Esophagus squamous epithelium (tissue), 5 donors: ENCODE data around the gene KRT4. TPM values are rescaled to one million over a fixed set of nuclear protein-coding genes. Genes with fewer than 3 reads are reported as not detected.
A peak's percentile ranks its signal among the peaks of the same experiment; 100 is the strongest.
"Not testable (repeated sequence)": the region's sequence is repeated elsewhere in the genome, so short reads cannot be mapped to it uniquely, and the experiment has no call there.

Experiments
- DNase-seq: peaks from one replicate; lab custom pipeline; 2025; lab: John Stamatoyannopoulos, UW
- H3K27ac ChIP-seq, 4 donors: fragments of 200-600 bp; sonication (generic); one replicate each; pipeline ENCODE4 v1.5.1; 2016 to 2019; ENCODE audit warnings: mild to moderate bottlenecking in 1 of 4
- H3K27me3 ChIP-seq, 4 donors: fragments of 200-600 bp; sonication (generic); 1 replicate in 3 of 4; 2 replicates in 1 of 4; pipeline versions ENCODE4 v1.5.1 to v1.6.0; 2017 to 2021; ENCODE audit warnings: antibody characterized with exemption in 1 of 4
- H3K36me3 ChIP-seq, 3 donors: fragments of 200-600 bp; sonication (generic); one replicate each; pipeline ENCODE4 v1.5.1; 2016 to 2019
- H3K4me1 ChIP-seq, 3 donors: fragments of 200-600 bp; sonication (generic); one replicate each; pipeline ENCODE4 v1.5.1; 2017 to 2019
- H3K4me3 ChIP-seq, 4 donors: fragments of 200-600 bp; sonication (generic); 1 replicate in 3 of 4; 2 replicates in 1 of 4; pipeline ENCODE4 v1.5.1; 2016 to 2019; ENCODE audit warnings: mild to moderate bottlenecking in 2 of 4, moderate library complexity in 1 of 4
- H3K9me3 ChIP-seq, 3 donors: fragments of 200-600 bp; sonication (generic); one replicate each; pipeline ENCODE4 v1.5.1; 2016 to 2019
- POLR2A ChIP-seq, 4 donors: fragments of 450-650 bp; IDR thresholded peaks; one replicate each; pipeline ENCODE4 v1.6.1; 2017; ENCODE audit warnings: antibody characterized with exemption in 4 of 4, mild to moderate bottlenecking in 4 of 4, moderate library complexity in 3 of 4
- WGBS, 2 donors: methylation state at CpG; one replicate each; pipeline ENCODE4 v1.1.5; 2018; 5-methylcytosine and 5-hydroxymethylcytosine counted together
- intact Hi-C: fragments of 100-400 bp; cut with DNase I; formaldehyde crosslinking; loops from one replicate; pipeline ENCODE4 v1.15.0; 2022
- total RNA-seq, 4 donors: library from RNA; depleted of rRNA; stranded (reverse); fragments of >200 nt; gene quantifications; one replicate each; pipeline ENCODE4 v1.1.0, GENCODE V29; 2016
- TF ChIP-seq, protein P1 (sequence below), 6 experiments: fragments of 450-650 bp in 4 of 6; fragments of 200-600 bp in 2 of 6; sonication (generic) in 2 of 6; IDR thresholded peaks; one replicate each; pipeline ENCODE4 v1.5.1; 2016 to 2019; ENCODE audit warnings: antibody characterized with exemption in 6 of 6, mild to moderate bottlenecking in 4 of 6, moderate library complexity in 4 of 6
- donor health status: DM: yes; HTN: yes; CAD: no.

The KRT4 gene
- total RNA-seq, 4 donors from 2014 or later, result 3,147 to 27,876 (median 8,563) TPM

DNA sequence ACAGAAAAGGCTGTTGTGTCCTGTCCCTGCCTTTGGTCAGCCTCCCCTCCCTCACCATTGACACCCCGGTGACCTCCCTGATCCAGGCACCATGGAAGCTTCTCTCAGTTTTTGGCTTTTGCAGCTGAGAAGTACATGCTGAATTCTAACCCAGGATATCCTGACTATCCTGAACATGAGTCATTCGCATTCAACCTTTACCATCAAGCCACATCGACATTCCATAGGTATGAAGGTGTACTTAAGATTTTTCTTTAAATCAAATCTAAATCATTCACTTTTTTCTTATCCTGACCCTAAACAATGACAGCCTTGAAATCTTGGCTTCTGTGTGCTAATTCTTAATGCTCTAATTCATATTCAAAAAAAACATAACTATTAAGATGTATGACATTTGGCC lies 43.6 kb upstream of the KRT4 start:
- Histone ChIP-seq H3K4me1 (peaks cover 17 to 64% (median 25%) of the 10 kb centered on the region in 3 donors), H3K27me3 (no peaks in the 10 kb centered on the region), H3K36me3 (no peaks in the 10 kb centered on the region), H3K4me3 (no peak overlapping the region), H3K27ac (peak overlapping the region in 3 of 4 donors; percentile 54 to 99 (median 89)), H3K9me3 (no peaks in the 10 kb centered on the region)
- TF ChIP-seq, protein P1, sequence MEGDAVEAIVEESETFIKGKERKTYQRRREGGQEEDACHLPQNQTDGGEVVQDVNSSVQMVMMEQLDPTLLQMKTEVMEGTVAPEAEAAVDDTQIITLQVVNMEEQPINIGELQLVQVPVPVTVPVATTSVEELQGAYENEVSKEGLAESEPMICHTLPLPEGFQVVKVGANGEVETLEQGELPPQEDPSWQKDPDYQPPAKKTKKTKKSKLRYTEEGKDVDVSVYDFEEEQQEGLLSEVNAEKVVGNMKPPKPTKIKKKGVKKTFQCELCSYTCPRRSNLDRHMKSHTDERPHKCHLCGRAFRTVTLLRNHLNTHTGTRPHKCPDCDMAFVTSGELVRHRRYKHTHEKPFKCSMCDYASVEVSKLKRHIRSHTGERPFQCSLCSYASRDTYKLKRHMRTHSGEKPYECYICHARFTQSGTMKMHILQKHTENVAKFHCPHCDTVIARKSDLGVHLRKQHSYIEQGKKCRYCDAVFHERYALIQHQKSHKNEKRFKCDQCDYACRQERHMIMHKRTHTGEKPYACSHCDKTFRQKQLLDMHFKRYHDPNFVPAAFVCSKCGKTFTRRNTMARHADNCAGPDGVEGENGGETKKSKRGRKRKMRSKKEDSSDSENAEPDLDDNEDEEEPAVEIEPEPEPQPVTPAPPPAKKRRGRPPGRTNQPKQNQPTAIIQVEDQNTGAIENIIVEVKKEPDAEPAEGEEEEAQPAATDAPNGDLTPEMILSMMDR (IDR thresholded peaks at IDR 0.05), result no peak
- no peak for TF ChIP-seq POLR2A (IDR thresholded peaks at IDR 0.05)
- intact Hi-C loops, result no loop called here
- WGBS, 2 donors, result 39 to 59% methylated on average over 3 of the region's 3 CpGs
- DNase-seq, result no peak

DNA sequence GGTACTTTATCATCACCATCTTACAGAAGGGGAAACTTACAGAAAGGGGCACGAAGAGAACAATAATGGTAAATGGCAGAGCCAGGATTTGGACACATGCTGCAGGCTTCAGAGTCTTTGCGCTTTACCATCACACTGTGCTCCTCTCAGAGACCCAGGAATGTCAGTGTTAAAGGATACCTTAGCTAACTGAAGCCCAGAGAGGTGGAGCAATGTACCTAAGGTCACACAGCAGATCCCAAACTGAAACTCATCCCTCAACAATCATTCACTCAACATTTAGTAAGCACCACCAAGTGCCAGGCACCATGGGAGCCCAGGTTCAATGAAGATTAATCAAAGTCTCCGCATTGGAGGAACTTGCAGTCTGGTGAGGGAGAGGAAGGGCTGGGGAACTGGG lies 42.9 kb upstream of the KRT4 start:
- intact Hi-C loops, result no loop called here

DNA sequence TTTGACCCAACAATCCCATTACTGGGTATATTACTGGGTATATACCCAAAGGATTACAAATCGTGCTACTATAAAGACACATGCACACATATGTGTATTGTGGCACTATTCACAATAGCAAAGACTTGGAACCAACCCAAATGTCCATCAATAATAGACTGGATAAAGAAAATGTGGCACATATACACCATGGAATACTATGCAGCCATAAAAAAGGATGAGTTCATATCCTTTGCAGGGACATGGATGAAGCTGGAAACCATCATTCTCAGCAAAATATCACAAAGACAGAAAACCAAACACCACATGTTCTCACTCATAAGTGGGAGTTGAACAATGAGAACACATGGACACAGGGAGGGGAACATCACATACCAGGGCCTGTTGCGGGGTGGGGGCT lies 42.2 kb upstream of the KRT4 start:
- H3K4me1 ChIP-seq, result peaks cover 17 to 56% (median 22%) of the 10 kb centered on the region in 3 donors
- H3K27me3 ChIP-seq, H3K9me3 ChIP-seq, intact Hi-C loops, H3K27ac ChIP-seq, DNase-seq, H3K36me3 ChIP-seq, H3K4me3 ChIP-seq: not testable (repeated sequence)
- 84 to 97% methylated on average over 2 of the region's 2 CpGs for WGBS, 2 donors

More for the DNA sequence above, 42.9 kb upstream of the KRT4 start:
- WGBS, 2 donors, result 88 to 90% methylated on average over 3 of the region's 3 CpGs
- TF ChIP-seq, protein P1 (IDR thresholded peaks at IDR 0.05), result no peak
- TF ChIP-seq POLR2A (IDR thresholded peaks at IDR 0.05), result no peak
- H3K27me3 ChIP-seq, result no peaks in the 10 kb centered on the region
- H3K27ac ChIP-seq, result peak overlapping the region in 2 of 4 donors; percentile 89 to 99
- H3K9me3 ChIP-seq, result no peaks in the 10 kb centered on the region
- peaks cover 17 to 63% (median 24%) of the 10 kb centered on the region in 3 donors for H3K4me1 ChIP-seq
- no peak for DNase-seq
- no peaks in the 10 kb centered on the region for H3K36me3 ChIP-seq
- H3K4me3 ChIP-seq, result no peak overlapping the region

DNA sequence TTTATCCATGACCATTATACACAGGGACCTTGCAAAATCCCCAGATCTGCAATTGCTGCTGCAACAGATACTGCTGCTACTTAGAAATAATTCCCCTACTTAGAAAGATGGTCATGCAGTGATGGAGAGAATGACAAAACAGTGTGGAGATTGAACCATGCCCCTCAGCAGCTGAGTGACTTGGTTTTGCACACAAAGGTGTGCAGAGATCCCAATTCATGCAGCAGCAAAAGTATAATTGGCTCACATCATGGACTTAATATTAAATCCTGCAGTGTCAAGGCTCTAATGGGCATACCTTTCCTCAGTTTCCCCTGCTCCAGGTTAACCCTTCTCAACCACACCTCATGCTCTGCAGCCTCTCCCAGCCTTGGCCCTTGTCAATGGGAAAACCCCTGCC lies 37.9 kb upstream of the KRT4 start:
- Histone ChIP-seq H3K9me3 (no peaks in the 10 kb centered on the region), H3K27ac (peak overlapping the region in 1 of 4 donors; percentile 49), H3K27me3 (peaks cover 0 to 5% (median 0%) of the 10 kb centered on the region in 4 donors), H3K4me1 (peaks cover 3 to 40% (median 7%) of the 10 kb centered on the region in 3 donors), H3K36me3 (no peaks in the 10 kb centered on the region), H3K4me3 (no peak overlapping the region)
- no peak for DNase-seq
- intact Hi-C loops, result no loop called here
- TF ChIP-seq POLR2A (IDR thresholded peaks at IDR 0.05), result no peak
- TF ChIP-seq, protein P1 (IDR thresholded peaks at IDR 0.05), result no peak

DNA sequence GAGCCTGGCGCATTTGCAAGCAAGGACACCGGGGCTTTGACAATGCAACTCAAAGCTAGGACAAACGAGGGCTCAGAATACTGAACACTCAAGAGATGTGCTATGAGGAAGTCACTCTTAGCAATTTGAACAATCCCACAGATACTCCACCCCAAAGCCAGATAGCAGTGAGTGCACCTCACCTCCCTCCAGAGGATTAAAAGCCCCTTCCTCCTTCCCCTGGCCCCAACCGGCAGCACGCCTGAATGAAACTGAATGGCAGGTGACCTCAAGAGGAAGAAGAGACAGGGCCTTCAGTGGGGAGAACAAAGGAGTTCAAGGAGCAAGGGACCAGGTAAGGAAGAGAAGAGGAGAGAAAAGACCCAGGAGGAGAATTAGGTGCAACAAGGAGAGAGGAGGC lies 36.8 kb upstream of the KRT4 start:
- Histone ChIP-seq H3K27ac (peak overlapping the region in 3 of 4 donors; percentile 7 to 83 (median 45)), H3K4me1 (peaks cover 3 to 47% (median 7%) of the 10 kb centered on the region in 3 donors), H3K4me3 (no peak overlapping the region), H3K27me3 (peaks cover 0 to 5% (median 0%) of the 10 kb centered on the region in 4 donors), H3K9me3 (no peaks in the 10 kb centered on the region), H3K36me3 (no peaks in the 10 kb centered on the region)
- no peak for TF ChIP-seq POLR2A (IDR thresholded peaks at IDR 0.05)
- TF ChIP-seq, protein P1 (IDR thresholded peaks at IDR 0.05), result no peak
- DNase-seq, result no peak
- 73% methylated on average over 4 of the region's 5 CpGs; no CpG with 5 or more reads in 1 of the 2 donors for WGBS, 2 donors
- intact Hi-C loops, result no loop called here

DNA sequence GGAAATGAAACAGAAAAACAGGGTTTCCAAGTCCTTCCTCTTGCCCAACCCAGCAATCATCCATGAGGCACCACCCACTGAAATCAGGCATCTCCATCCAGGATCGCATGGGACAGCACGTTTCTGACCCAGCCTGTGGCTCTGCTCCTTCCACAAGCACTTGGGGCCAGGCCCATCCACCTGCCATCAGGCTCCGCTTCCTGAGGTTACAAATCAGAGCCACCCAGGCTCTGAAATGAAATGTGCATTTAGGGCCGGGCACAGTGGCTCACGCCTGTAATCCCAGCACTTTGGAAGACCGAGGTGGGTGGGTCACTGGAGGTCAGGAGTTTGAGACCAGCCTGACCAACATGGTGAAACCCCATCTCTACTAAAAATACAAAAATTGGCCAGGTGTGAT lies 35.6 kb upstream of the KRT4 start:
- WGBS, 2 donors, result 58 to 60% methylated on average over 2 to 3 of the region's 6 CpGs
- DNase-seq, result no peak
- Histone ChIP-seq H3K4me1 (peaks cover 3 to 47% (median 7%) of the 10 kb centered on the region in 3 donors), H3K9me3 (no peaks in the 10 kb centered on the region), H3K4me3 (no peak overlapping the region), H3K27me3 (peaks cover 0 to 5% (median 0%) of the 10 kb centered on the region in 4 donors), H3K36me3 (no peaks in the 10 kb centered on the region), H3K27ac (peak overlapping the region in 3 of 4 donors; percentile 72 to 83 (median 74))
- TF ChIP-seq, protein P1 (IDR thresholded peaks at IDR 0.05), result no peak
- TF ChIP-seq POLR2A (IDR thresholded peaks at IDR 0.05), result no peak
- intact Hi-C loops, result no loop called here
